Brain microvascular endothelial cell (primary cell): Measurements from ENCODE around the gene OR52E6.

Experiments used
- DNase-seq: peaks from one replicate; pipeline ENCODE4 v3.0.0-alpha.2; 2020
- H3K27ac ChIP-seq: fragments of 250-450 bp; sonication (Bioruptor Pico); 2 replicates; pipeline ENCODE4 v1.5.1; 2020; ENCODE audit warnings: mild to moderate bottlenecking, moderate library complexity
- H3K27me3 ChIP-seq: fragments of 250-450 bp; sonication (Bioruptor Pico); replicated peaks from 2 replicates; pipeline ENCODE4 v1.5.1; 2020; ENCODE audit warnings: mild to moderate bottlenecking
- H3K36me3 ChIP-seq: fragments of 250-450 bp; sonication (Bioruptor Pico); replicated peaks from 2 replicates; pipeline ENCODE4 v1.5.1; 2020; ENCODE audit warnings: mild to moderate bottlenecking
- H3K4me3 ChIP-seq: 2 replicates; pipeline ENCODE4 v1.5.1; 2011; ENCODE audit warnings: low read depth, mild to moderate bottlenecking, control low read depth, low read length, moderate library complexity
- in situ Hi-C: cut with HindIII; loops from 2 replicates; pipeline ENCODE4 v1.10.0; 2017; ENCODE audit warnings: low sequenced_read_pairs, low pct_ligation_motif_present
- TF ChIP-seq, protein P1 (sequence below): IDR thresholded peaks from 2 replicates; pipeline ENCODE4 v1.5.1; 2011; ENCODE audit warnings: low read depth, mild to moderate bottlenecking, moderate library complexity, low read length, control low read depth, inconsistent platforms; ENCODE audit errors: missing control alignments

OR52E6 gene

DNA sequence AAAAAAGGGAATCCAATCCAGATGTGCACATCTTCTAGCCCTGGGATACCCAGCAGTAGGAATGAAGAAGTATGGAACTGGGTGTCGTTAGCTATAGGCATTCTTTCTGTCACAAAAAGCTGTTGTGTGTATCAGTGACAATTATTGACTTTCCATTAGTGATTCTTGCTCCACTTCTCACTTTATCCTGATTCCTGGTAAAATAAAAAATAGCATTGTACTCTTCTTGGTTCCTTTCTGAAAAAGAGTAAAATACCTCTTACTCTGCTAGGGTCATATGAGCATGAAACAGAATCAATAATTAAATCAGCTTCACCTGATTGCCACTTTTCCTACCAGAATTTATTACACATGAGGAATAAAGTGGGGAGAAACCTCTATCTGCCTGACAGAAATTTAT, at the start of gene OR52E6:
OR52E6 (minus strand) TSS at position 101 of the 400 bp plus-strand sequence; CDS start at position 101, 0 bp downstream.
- no peaks in the 10 kb centered on the region for H3K36me3 ChIP-seq
- TF ChIP-seq, protein P1, sequence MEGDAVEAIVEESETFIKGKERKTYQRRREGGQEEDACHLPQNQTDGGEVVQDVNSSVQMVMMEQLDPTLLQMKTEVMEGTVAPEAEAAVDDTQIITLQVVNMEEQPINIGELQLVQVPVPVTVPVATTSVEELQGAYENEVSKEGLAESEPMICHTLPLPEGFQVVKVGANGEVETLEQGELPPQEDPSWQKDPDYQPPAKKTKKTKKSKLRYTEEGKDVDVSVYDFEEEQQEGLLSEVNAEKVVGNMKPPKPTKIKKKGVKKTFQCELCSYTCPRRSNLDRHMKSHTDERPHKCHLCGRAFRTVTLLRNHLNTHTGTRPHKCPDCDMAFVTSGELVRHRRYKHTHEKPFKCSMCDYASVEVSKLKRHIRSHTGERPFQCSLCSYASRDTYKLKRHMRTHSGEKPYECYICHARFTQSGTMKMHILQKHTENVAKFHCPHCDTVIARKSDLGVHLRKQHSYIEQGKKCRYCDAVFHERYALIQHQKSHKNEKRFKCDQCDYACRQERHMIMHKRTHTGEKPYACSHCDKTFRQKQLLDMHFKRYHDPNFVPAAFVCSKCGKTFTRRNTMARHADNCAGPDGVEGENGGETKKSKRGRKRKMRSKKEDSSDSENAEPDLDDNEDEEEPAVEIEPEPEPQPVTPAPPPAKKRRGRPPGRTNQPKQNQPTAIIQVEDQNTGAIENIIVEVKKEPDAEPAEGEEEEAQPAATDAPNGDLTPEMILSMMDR: no peak
- H3K27ac ChIP-seq: no peak within 1 kb of the TSS
- no peak for DNase-seq
- no peaks in the 10 kb centered on the region for H3K27me3 ChIP-seq
- in situ Hi-C loops: no loop called here
- H3K4me3 ChIP-seq: no peak within 1 kb of the TSS

DNA sequence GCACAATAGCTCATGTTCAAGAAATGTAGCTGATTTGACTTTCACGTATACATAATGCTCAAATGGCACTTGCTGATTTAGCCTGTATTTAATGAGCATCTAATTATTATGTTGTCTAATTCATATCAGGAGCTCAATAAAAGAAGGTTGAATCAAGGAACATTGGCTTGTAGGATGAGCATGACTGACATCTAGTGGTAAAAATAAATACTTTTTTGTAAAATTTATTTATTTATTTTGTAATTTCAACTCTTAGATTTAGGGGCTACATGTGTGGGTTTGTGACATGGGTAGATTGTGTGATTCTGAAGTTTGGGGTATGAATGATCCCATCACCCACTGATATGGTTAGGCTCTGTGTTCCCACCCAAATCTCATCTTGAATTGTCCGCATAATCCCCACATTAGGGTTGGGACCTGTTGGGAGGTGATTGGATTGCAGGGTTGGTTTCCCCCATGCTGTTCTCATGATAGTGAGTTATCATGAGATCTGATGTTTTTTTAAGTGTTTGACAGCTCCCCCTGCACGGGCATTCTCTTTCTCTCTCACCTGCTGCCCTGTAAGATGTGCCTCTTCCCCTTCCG, 49.6 kb upstream of the OR52E6 start:
- in situ Hi-C loops: no loop called here
- Histone ChIP-seq H3K27ac (no peak overlapping the region), H3K27me3 (no peaks in the 10 kb centered on the region), H3K4me3 (no peak overlapping the region), H3K36me3 (no peaks in the 10 kb centered on the region)
- DNase-seq: no peak
- TF ChIP-seq, protein P1: peak; percentile 26

DNA sequence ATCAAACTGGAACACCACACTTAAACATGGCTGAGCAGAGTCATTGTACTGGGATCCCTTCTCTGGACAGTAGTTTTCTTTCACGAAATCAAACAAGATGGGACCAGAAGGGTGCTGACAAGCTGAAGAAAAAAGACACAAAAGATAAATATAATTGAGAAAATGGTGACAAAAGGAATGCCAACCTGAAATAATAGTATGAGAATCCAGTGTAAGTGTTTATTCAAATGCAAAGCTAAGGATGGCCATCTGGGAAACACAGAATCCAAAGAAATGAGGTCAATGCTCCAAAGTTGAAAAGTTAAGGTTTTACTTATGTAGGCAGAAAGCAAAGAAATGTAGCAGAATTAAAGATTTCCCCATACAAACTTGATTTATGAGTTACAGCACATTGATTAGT, 46.0 kb upstream of the OR52E6 start:
- TF ChIP-seq, protein P1: no peak
- no peak overlapping the region for H3K4me3 ChIP-seq
- no peaks in the 10 kb centered on the region for H3K36me3 ChIP-seq
- in situ Hi-C loops: no loop called here
- no peaks in the 10 kb centered on the region for H3K27me3 ChIP-seq
- no peak overlapping the region for H3K27ac ChIP-seq
- no peak for DNase-seq

DNA sequence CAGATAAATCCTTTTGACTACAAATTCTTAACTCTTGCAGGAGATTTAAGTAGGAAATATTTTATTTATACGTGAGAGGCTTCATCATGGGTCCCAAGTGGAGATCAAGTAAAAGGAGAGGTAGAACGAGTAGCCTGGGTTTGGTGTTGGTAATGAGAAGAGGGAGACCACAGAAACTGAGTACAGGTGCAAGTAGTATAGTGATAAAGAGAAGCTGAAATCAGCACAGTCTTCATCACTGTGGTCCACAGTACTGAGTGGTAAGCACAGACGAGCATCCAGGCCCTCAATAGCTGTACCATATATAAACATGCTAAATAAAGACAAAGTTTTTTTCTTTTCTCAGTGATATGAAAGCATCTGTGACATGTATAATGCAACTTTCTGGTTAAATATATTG, 45.5 kb upstream of the OR52E6 start:
- Histone ChIP-seq H3K36me3 (no peaks in the 10 kb centered on the region), H3K4me3 (no peak overlapping the region), H3K27ac (no peak overlapping the region), H3K27me3 (no peaks in the 10 kb centered on the region)
- in situ Hi-C loops: no loop called here
- TF ChIP-seq, protein P1: no peak
- DNase-seq: no peak

DNA sequence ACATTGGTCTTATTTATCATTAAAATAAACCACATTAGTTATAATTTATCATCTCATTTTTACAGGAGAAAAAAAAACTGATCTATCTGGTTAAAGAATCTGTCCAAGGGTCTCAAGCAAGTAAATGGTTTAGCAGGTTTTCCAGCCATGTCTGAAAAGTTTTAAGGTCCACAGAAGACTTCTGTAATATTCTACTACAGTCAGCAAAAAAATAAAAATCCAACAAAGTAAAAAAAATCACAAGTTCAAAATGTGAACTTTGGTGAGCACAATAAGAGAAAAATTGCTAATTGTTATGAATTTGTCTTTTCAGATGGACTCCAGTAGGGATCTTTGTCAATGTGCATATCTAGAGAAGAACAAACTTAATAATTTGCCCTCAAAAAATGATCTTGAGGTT, 40.1 kb upstream of the OR52E6 start:
- TF ChIP-seq, protein P1: no peak
- in situ Hi-C loops: no loop called here
- Histone ChIP-seq H3K4me3 (no peak overlapping the region), H3K27me3 (no peaks in the 10 kb centered on the region), H3K27ac (no peak overlapping the region), H3K36me3 (no peaks in the 10 kb centered on the region)
- DNase-seq: no peak

DNA sequence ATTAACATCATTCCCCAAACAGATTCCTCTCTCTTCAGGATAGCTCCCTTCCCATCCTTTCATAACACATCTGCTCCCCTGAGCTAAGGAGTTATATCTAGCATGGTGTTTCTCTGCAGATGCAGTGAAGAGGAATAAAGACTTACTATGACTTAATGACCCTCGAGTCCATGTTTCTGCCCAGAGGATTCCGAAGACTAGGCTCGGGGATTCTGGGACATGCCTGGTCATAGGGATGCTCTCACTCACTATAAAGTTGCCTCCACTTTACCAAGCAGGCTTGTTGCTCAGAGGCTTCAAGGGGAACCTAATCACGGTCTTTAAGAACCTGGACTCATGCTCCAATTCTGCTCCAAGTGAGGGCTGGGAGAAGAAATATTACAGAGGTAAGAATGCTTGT, 38.6 kb upstream of the OR52E6 start, which contains the start of gene OR52E4:
OR52E4 (plus strand) TSS at position 301 of the 400 bp plus-strand sequence. CDS start 3,664 bp downstream, outside the sequence.
- no peaks in the 10 kb centered on the region for H3K36me3 ChIP-seq
- no peaks in the 10 kb centered on the region for H3K27me3 ChIP-seq
- no peak within 1 kb of the TSS for H3K4me3 ChIP-seq
- no peak within 1 kb of the TSS for H3K27ac ChIP-seq
- in situ Hi-C loops: no loop called here
- DNase-seq: no peak
- TF ChIP-seq, protein P1: no peak
